ENCODE data around the gene NLRP9. TPM values are rescaled to one million over a fixed set of nuclear protein-coding genes. Genes with fewer than 3 reads are reported as not detected.

Gene NLRP9
- total and polyA plus RNA-seq, 5 experiments from 2014 or later = not detected

DNA sequence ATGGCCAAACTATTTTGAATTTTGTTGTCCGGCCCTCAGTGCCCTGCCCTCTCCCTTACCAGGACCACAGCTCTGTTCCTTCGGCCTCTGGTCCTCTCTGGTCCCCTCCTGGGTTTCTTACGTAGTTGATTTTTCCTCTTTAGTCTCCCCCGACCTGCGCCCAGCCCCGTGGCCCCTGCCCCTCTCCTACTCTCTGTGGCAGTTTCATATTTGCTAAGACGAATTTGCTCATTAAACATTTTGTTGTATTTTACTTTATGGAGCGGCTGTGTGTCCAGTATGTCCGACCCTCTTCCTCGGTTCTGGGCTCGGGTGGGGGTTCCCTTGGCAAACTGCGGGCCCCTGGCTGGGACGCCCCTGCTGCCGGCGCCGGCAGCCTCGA, 63.8 kb downstream of the NLRP9 start:
- ATAC-seq (no peak), DNase-seq (no peak)
- peak overlapping the region; percentile 37 to 96 (median 89) for H3K27ac Mint-ChIP-seq
- peaks cover 38 to 77% (median 70%) of the 10 kb centered on the region in 4 donors for H3K4me1 Mint-ChIP-seq
- H3K9me3 Mint-ChIP-seq = no peaks in the 10 kb centered on the region
- H3K4me3 Mint-ChIP-seq = peak overlapping the region; percentile 46 to 98 (median 62)
- POLR2A ChIA-PET = interaction anchor here (1.0 to 1.5 kb wide), 4 partner anchors 18 to 39 kb away, joined by 3 to 8 read pairs (median 6); partner anchors contain the start of genes U2AF2 and ZNF581
- H3K27me3 Mint-ChIP-seq = no peaks in the 10 kb centered on the region
- H3K36me3 Mint-ChIP-seq = peaks cover 2 to 62% (median 4%) of the 10 kb centered on the region in 3 donors

DNA sequence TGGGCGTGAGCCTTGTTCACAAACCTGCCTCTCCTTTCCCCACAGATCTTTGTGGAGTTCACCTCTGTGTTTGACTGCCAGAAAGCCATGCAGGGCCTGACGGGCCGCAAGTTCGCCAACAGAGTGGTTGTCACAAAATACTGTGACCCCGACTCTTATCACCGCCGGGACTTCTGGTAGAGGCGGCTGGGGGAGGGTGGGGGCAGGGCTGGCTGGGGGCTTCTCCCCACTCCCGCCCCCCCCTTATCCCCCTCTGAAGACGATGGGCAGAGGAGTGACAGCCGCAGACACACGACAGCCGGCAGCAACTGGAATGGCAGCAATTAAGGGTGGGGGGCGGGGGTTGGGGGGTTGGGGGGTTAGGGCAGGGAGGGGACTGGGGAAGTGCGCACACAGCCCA, 64.3 kb downstream of the NLRP9 start:
- Mint-ChIP-seq H3K36me3 (peaks cover 2 to 63% (median 4%) of the 10 kb centered on the region in 3 donors), H3K4me3 (peak overlapping the region; percentile 1 to 98 (median 42)), H3K27me3 (no peaks in the 10 kb centered on the region), H3K4me1 (peaks cover 37 to 75% (median 66%) of the 10 kb centered on the region in 4 donors), H3K9me3 (no peaks in the 10 kb centered on the region), H3K27ac (peak overlapping the region in 9 of 10 donors; percentile 58 to 93 (median 89))
- DNase-seq (no peak), ATAC-seq (no peak)
- POLR2A ChIA-PET = interaction anchor here (0.7 to 1.5 kb wide), 5 partner anchors 17 to 73 kb away, joined by 3 to 8 read pairs (median 4); partner anchors contain the start of gene U2AF2

DNA sequence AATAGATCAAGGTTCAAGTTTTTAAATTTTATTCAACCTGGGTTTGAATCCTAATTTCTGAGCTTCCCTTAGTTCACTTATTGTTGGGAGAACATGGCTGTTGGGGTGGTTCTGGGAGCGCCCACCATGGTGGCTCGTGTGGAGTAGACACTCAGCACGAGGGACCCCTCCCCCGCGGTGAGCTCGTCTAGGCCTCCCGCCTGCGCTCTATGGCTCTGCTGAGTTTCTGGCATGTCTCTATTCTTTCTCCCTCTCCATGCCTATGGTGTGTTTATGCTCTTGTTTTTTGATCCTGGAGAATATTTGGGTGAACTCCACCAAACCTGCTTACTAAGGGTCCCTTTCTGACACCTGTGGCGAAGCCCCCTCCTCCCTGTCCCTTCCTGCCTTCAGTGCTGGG, 64.7 kb downstream of the NLRP9 start:
- H3K4me3 Mint-ChIP-seq = peak overlapping the region in 9 of 10 donors; percentile 1 to 50 (median 42)
- DNase-seq (no peak), ATAC-seq (no peak)
- H3K27ac Mint-ChIP-seq = peak overlapping the region; percentile 8 to 93 (median 81)
- H3K27me3 Mint-ChIP-seq = no peaks in the 10 kb centered on the region
- POLR2A ChIA-PET = interaction anchor here (0.6 to 1.1 kb wide), 6 partner anchors 16 to 266 kb away, joined by 3 to 5 read pairs (median 3); partner anchors contain the start of gene UBE2S
- no peaks in the 10 kb centered on the region for H3K9me3 Mint-ChIP-seq
- H3K4me1 Mint-ChIP-seq = peaks cover 33 to 71% (median 63%) of the 10 kb centered on the region in 4 donors
- H3K36me3 Mint-ChIP-seq = peaks cover 2 to 63% (median 4%) of the 10 kb centered on the region in 3 donors

DNA sequence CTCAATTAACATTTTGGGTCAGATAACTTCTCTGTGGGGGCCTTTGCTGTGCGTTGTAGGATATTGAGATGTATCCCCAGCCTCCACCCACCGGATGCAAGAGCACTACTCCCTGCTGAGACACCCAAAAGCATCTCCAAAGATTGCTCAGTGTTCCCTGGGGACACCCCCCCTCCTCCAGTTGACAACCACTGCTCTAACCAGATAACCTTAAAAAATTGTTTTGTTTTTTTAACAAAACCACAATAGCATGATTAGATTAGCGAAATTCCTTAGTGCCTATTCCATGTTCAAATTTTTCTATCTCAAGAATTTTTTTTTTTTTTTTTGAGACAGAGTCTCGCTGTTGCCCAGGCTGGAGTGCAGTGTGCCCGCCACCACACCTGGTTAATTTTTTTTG, 65.8 kb downstream of the NLRP9 start:
- POLR2A ChIA-PET = interaction anchor here (1.2 kb wide), 1 partner anchor 19 kb away, joined by 3 read pairs; no protein-coding TSS in a partner anchor
- ATAC-seq (no peak), DNase-seq (no peak)
- Mint-ChIP-seq H3K4me1 (peaks cover 26 to 68% (median 57%) of the 10 kb centered on the region in 4 donors), H3K9me3 (no peaks in the 10 kb centered on the region), H3K36me3 (peaks cover 0 to 65% (median 4%) of the 10 kb centered on the region in 3 donors), H3K27me3 (no peaks in the 10 kb centered on the region), H3K4me3 (peak overlapping the region in 3 of 10 donors; percentile 3 to 39 (median 29)), H3K27ac (peak overlapping the region in 9 of 10 donors; percentile 22 to 90 (median 66))

DNA sequence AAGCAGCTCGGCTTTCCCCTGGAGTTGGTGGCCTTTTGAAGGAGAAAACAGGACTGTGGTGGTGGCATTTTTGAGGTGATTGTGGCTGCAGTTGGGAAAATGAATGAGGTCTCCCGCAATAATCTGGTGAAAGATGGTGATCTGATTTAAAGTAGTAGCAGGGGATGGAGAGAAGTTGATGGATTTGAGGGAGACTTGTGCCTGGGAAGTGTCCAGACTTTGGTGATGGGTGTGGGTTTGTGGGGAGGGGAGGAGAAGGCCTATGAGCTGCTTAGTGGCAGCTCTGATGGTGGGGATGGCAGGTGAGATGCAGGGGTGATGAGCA, 67.2 kb downstream of the NLRP9 start:
- Mint-ChIP-seq H3K36me3 (peaks cover 4 to 79% (median 4%) of the 10 kb centered on the region in 3 donors), H3K4me1 (peaks cover 19 to 57% (median 48%) of the 10 kb centered on the region in 4 donors), H3K27ac (peak overlapping the region in 5 of 10 donors; percentile 46 to 62 (median 57)), H3K4me3 (peak overlapping the region in 1 of 10 donors; percentile 7), H3K27me3 (no peaks in the 10 kb centered on the region), H3K9me3 (no peaks in the 10 kb centered on the region)
- no peak for ATAC-seq
- no peak for DNase-seq
- POLR2A ChIA-PET = interaction anchor here (1.0 to 1.6 kb wide), 4 partner anchors 14 to 39 kb away, joined by 3 to 8 read pairs (median 6); partner anchors contain the start of gene U2AF2

DNA sequence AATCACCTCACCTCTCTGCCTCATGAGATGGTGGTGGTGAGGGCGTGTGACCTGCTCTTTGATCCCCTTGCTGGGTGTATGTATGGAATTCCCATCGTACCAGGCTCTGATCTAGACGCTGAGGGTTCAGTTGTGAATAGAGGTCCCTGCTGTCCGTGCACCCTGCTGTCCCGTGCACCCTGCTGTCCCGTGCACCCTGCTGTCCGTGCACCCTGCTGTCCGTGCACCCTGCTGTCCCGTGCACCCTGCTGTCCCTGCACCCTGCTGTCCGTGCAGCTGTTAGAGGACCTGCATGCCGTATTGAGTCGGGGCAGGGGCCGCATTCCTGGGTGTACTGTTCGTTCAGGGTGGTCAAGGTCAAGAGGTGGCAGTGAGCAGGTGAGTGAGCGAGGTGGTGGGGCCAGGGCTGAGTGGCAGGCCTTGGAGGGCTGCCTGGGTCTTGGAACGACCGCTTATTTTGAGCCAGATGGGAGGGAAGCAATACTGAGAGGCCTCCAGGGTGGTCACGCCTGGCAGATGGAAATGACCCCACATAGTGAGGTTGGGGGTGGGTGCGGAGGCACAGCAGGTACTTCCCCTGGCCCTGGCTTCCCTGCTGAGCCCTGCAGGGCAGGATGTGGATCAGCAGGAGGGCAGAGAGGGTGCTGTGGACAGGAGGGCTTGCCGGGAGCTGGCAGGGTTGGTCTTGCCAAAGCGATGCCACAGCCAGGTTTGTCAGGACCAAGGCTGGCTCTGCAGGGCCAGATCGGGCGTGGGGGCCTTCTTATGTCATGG, 67.7 kb downstream of the NLRP9 start:
- H3K27ac Mint-ChIP-seq = peak overlapping the region in 6 of 10 donors; percentile 34 to 75 (median 58)
- DNase-seq (no peak), ATAC-seq (no peak)
- peaks cover 14 to 54% (median 43%) of the 10 kb centered on the region in 4 donors for H3K4me1 Mint-ChIP-seq
- H3K4me3 Mint-ChIP-seq = peak overlapping the region in 3 of 10 donors; percentile 12 to 26 (median 14)
- POLR2A ChIA-PET = interaction anchor here (1.0 to 1.6 kb wide), 5 partner anchors 12 to 38 kb away, joined by 3 to 8 read pairs (median 6); partner anchors contain the start of gene U2AF2
- H3K27me3 Mint-ChIP-seq = no peaks in the 10 kb centered on the region
- no peaks in the 10 kb centered on the region for H3K9me3 Mint-ChIP-seq
- H3K36me3 Mint-ChIP-seq = peaks cover 2 to 84% (median 4%) of the 10 kb centered on the region in 3 donors

DNA sequence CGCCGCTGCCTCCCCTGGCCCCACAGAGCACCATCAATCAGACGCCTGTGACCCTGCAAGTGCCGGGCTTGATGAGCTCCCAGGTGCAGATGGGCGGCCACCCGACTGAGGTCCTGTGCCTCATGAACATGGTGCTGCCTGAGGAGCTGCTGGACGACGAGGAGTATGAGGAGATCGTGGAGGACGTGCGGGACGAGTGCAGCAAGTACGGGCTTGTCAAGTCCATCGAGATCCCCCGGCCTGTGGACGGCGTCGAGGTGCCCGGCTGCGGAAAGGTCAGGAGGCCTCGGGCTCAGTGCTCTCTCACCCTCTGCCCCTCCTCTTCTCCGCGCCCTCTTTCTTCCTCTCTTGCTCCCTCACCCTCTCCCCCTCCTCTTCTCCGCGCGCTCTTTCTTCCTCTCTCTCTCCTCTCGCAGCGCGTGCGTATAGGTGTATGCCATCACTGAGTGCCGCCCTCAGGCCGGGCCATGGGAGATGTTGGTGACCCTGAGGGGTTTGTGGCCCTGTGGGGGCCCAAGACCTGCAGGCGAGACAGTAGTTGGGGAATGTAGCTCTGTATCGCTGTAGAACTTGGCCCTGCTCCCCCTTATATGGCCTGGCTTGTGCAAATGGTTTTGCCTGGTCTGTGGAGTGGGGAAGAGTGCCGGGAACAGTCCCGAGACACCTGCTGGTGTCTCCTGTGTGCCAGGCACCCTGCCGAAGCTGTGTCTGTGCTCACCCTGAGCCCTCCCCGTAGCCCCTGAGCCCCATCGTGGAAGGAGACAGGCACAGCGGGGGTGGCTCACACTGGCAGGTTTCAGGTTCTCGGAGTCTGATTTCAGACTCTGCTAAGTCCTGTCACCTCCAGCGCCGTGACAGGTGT, 68.6 kb downstream of the NLRP9 start:
- Mint-ChIP-seq H3K4me3 (peak overlapping the region in 1 of 10 donors; percentile 14), H3K9me3 (no peaks in the 10 kb centered on the region), H3K4me1 (peaks cover 13 to 55% (median 42%) of the 10 kb centered on the region in 4 donors), H3K27ac (peak overlapping the region in 1 of 10 donors; percentile 33), H3K36me3 (peaks cover 0 to 89% (median 4%) of the 10 kb centered on the region in 3 donors), H3K27me3 (no peaks in the 10 kb centered on the region)
- DNase-seq (no peak), ATAC-seq (no peak)
- POLR2A ChIA-PET = interaction anchor here (1.5 kb wide), 1 partner anchor 11 kb away, joined by 4 read pairs; no protein-coding TSS in a partner anchor

DNA sequence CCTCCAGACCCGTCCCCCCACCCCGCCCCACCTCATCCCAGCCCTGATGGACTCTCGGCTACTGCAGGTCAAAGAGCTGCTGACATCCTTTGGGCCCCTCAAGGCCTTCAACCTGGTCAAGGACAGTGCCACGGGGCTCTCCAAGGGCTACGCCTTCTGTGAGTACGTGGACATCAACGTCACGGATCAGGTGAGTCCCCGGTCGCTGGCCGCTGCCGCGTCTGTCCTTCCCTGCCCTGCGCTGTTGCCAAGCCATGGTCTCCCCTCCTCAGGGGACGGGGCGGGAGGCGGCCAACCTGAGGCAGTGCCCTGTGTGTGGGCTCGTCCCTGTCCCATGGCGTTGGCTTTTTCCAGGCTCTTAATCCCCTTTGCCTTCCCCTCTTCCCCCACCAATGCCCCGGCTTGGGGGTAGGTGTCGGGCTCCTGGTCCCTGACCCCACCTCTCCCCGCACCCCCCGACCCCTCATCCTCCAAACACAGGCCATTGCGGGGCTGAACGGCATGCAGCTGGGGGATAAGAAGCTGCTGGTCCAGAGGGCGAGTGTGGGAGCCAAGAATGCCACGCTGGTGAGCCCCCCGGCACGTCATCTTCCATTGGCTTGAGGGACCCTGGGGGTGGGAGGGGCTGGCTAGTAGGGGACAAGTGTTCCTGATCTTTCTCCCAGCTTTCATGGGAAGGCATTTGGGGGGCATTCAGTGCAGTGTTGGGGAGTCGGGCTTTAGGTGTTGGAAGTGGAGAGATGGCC, 69.4 kb downstream of the NLRP9 start:
- DNase-seq (no peak), ATAC-seq (no peak)
- Mint-ChIP-seq H3K27me3 (no peaks in the 10 kb centered on the region), H3K4me3 (no peak overlapping the region), H3K36me3 (peaks cover 0 to 92% (median 4%) of the 10 kb centered on the region in 3 donors), H3K9me3 (no peaks in the 10 kb centered on the region), H3K4me1 (peaks cover 13 to 56% (median 36%) of the 10 kb centered on the region in 4 donors), H3K27ac (no peak overlapping the region)
- POLR2A ChIA-PET = interaction anchor here (1.5 kb wide), 1 partner anchor 11 kb away, joined by 4 read pairs; no protein-coding TSS in a partner anchor

DNA sequence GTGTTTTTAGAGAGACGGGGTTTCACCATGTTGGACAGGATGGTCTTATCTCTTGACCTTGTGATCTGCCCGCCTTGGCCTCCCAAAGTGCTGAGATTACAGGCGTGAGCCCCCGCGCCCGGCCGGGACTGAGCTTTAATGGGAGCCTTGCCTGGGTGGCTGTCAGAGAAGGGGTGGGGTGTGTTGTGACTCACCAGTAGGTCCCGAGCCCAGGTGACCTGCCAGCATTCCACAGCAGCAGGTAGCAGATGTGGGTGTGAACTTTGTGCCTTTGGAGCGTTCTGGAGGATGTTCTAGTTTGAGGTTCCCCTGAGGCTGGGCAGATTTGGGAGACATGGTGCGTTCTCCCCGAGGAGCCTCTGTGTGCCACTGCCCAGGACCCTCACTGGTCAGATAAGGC, 70.2 kb downstream of the NLRP9 start:
- POLR2A ChIA-PET = interaction anchor here (1.1 to 2.4 kb wide), 2 partner anchors 10 to 18 kb away, joined by 3 to 8 read pairs; no protein-coding TSS in a partner anchor
- Mint-ChIP-seq H3K36me3 (peaks cover 0 to 92% (median 4%) of the 10 kb centered on the region in 3 donors), H3K27ac (no peak overlapping the region), H3K9me3 (no peaks in the 10 kb centered on the region), H3K4me3 (no peak overlapping the region), H3K4me1 (peaks cover 18 to 57% (median 34%) of the 10 kb centered on the region in 4 donors), H3K27me3 (no peaks in the 10 kb centered on the region)
- ATAC-seq (no peak), DNase-seq (no peak)

DNA sequence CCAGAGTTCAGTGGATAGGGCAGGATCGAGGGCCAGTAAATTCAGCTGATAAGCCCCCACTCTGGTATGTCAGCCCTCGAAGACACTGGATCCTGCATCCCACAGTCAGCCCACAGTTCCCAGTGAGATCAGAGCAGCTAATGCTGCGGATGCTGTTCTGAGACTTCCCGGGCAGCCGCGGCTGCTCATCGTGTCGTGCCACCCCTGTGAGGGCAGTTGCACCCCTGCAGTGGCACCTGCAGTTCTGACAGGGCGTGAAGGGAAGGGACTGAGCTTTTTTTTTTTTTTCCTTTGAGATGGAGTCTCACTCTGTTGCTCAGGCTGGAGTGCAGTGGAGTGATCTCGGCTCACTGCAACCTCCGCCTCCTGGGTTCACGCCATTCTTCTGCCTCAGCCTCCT, 70.7 kb downstream of the NLRP9 start:
- H3K4me1 Mint-ChIP-seq = peaks cover 22 to 61% (median 39%) of the 10 kb centered on the region in 4 donors
- POLR2A ChIA-PET = interaction anchor here (1.1 to 2.4 kb wide), 2 partner anchors 10 to 17 kb away, joined by 3 to 8 read pairs; no protein-coding TSS in a partner anchor
- no peak for DNase-seq
- no peak overlapping the region for H3K27ac Mint-ChIP-seq
- no peak for ATAC-seq
- H3K4me3 Mint-ChIP-seq = no peak overlapping the region
- peaks cover 3 to 93% (median 7%) of the 10 kb centered on the region in 3 donors for H3K36me3 Mint-ChIP-seq
- H3K9me3 Mint-ChIP-seq = no peaks in the 10 kb centered on the region
- H3K27me3 Mint-ChIP-seq = no peaks in the 10 kb centered on the region

DNA sequence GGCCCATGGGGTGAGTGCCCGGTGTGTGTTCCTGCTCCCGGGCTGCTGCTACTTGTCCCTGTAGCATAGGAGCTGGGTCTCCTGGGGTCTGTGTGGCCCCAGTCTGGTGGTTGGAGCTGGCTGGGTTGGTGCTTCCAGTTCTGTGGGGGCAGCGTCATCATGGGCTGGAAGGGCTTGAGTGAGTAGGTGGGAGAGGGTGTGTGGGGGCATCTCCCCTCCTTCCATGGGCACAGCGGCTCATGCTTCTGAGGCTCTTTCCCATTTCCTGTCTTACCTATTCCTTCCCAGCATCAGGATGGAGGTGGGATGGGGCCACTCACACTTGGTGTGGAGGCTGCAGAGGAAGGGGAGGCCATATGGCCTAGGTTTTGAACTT, 71.2 kb downstream of the NLRP9 start:
- H3K4me1 Mint-ChIP-seq = peaks cover 23 to 64% (median 39%) of the 10 kb centered on the region in 4 donors
- H3K9me3 Mint-ChIP-seq = no peaks in the 10 kb centered on the region
- no peaks in the 10 kb centered on the region for H3K27me3 Mint-ChIP-seq
- H3K36me3 Mint-ChIP-seq = peaks cover 3 to 92% (median 8%) of the 10 kb centered on the region in 3 donors
- DNase-seq (no peak), ATAC-seq (no peak)
- H3K27ac Mint-ChIP-seq = peak overlapping the region in 2 of 10 donors; percentile 27 to 31
- no peak overlapping the region for H3K4me3 Mint-ChIP-seq
- POLR2A ChIA-PET = interaction anchor here (1.1 to 2.4 kb wide), 2 partner anchors 9 to 17 kb away, joined by 3 to 8 read pairs; no protein-coding TSS in a partner anchor
